Naive B cell (primary cell): Measurements from ENCODE around the gene TRMT10C. TPM values are rescaled to one million over a fixed set of nuclear protein-coding genes. Genes with fewer than 3 reads are reported as not detected.
A peak's percentile ranks its signal among the peaks of the same experiment; 100 is the strongest.
"Not testable (repeated sequence)": the region's sequence is repeated elsewhere in the genome, so short reads cannot be mapped to it uniquely, and the experiment has no call there.

Experiments
- ATAC-seq, 2 donors: fragments of 150-1000 bp; cut with Tn5 transposase; 2 replicates each; pipeline ENCODE4 v1.10.0; 2021; ENCODE audit warnings: low read depth in 2 of 2, mild to moderate bottlenecking in 2 of 2, moderate library complexity in 2 of 2
- DNase-seq: peaks from one replicate; pipeline ENCODE4 v3.0.0; 2022
- H3K27ac Mint-ChIP-seq, 6 donors: one replicate each; pipeline ENCODE4 v1.8.0; 2020 to 2022; ENCODE audit warnings: mild to moderate bottlenecking in 6 of 6, mixed read lengths in 6 of 6, moderate library complexity in 5 of 6, inconsistent platforms in 2 of 6
- H3K27me3 Mint-ChIP-seq, 3 donors: one replicate each; pipeline ENCODE4 v1.8.0; 2021 to 2022; ENCODE audit warnings: mixed read lengths in 3 of 3, mild to moderate bottlenecking in 1 of 3
- H3K36me3 Mint-ChIP-seq, 2 donors: one replicate each; pipeline ENCODE4 v1.8.0; 2020 to 2022; ENCODE audit warnings: mixed read lengths in 2 of 2, inconsistent platforms in 1 of 2, mild to moderate bottlenecking in 1 of 2
- H3K4me1 Mint-ChIP-seq, 3 donors: one replicate each; pipeline ENCODE4 v1.8.0; 2020 to 2022; ENCODE audit warnings: mixed read lengths in 3 of 3, inconsistent platforms in 1 of 3, mild to moderate bottlenecking in 1 of 3, moderate library complexity in 1 of 3
- H3K4me3 Mint-ChIP-seq, 8 donors: one replicate each; pipeline ENCODE4 v1.8.0; 2020 to 2022; ENCODE audit warnings: mild to moderate bottlenecking in 8 of 8, mixed read lengths in 8 of 8, moderate library complexity in 8 of 8, inconsistent platforms in 2 of 8
- H3K9me3 Mint-ChIP-seq, 7 donors: one replicate each; pipeline ENCODE4 v1.8.0; 2020 to 2022; ENCODE audit warnings: mixed read lengths in 7 of 7, mild to moderate bottlenecking in 5 of 7, inconsistent platforms in 2 of 7, moderate library complexity in 1 of 7
- polyA plus RNA-seq, 6 donors: library from polyadenylated mRNA; unstranded; fragments of 300-500 nt; fragmentation: Illumina TruSeq; gene quantifications; one replicate each; pipeline ENCODE4 v1.2.3, GENCODE V29; 2021; ENCODE audit warnings: low read depth in 6 of 6

The TRMT10C gene
- polyA plus RNA-seq, 6 donors from 2014 or later = 41.8 to 61.9 (median 52.6) TPM

DNA sequence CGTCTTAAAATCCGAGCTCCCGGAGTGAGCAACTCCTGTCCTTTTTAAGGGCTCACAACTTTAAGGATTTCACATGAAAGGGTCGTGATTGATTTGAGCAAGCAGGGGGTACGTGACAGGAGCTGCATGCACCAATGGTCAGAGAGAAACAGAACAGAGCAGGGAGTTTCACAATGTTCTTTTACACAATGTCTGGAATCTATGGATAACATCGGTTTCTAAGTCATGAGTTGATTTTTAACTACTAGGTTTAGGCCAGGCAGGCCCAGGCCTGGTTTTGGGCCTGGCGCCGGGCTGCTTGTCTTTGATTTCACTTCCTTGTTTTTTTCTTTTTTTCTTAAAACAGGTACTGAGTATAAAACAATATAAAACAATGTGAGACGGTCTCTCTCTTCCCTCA is 51.3 kb downstream of the TRMT10C start:
- Mint-ChIP-seq H3K4me1 (peaks cover 7 to 12% (median 8%) of the 10 kb centered on the region in 3 donors), H3K4me3 (peak overlapping the region in 1 of 8 donors; percentile 53), H3K27ac (peak overlapping the region; percentile 44 to 96 (median 80))
- not testable (repeated sequence) for H3K27me3 Mint-ChIP-seq, DNase-seq, H3K36me3 Mint-ChIP-seq, H3K9me3 Mint-ChIP-seq, ATAC-seq

DNA sequence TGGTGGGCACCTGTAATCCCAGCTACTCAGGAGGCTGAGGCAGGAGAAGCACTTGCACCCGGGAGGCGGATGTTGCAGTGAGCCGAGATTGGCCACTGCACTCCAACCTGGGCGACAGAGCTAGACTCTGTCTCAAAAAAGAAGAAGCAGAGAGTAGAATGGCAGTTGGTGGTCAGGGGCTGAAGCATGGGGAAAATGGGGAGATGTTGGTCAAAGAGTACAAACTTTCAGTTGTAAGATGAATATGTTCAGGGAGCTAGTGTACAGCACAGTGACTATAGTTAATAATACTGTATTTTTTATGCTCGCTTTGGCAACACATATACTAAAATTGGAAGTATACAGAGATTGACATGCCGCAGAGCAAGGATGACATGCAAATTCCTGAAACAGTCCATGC is 53.9 kb downstream of the TRMT10C start:
- H3K4me1 Mint-ChIP-seq = peaks cover 7 to 12% (median 8%) of the 10 kb centered on the region in 3 donors
- H3K27me3 Mint-ChIP-seq = no peaks in the 10 kb centered on the region
- H3K36me3 Mint-ChIP-seq = no peaks in the 10 kb centered on the region
- ATAC-seq = no peak
- peaks cover 0 to 10% (median 4%) of the 10 kb centered on the region in 7 donors for H3K9me3 Mint-ChIP-seq
- H3K27ac Mint-ChIP-seq = no peak overlapping the region
- H3K4me3 Mint-ChIP-seq = no peak overlapping the region
- DNase-seq = no peak

Other genes with a start within 250 kb of the TRMT10C start
- not detected for gene IMPG2, start 241.3 kb upstream of the TRMT10C start, polyA plus RNA-seq
- 10 to 100 TPM in 3 of 6 donors, 1 to 10 TPM in 3; 7.7 to 13.3 (median 10.9) TPM for gene SENP7, start 48.7 kb upstream of the TRMT10C start, polyA plus RNA-seq
- gene PCNP, start 12.3 kb downstream of the TRMT10C start, polyA plus RNA-seq = 100 to 1,000 TPM; 100 to 187 (median 148) TPM
- 10 to 100 TPM in 3 of 6 donors, 1 to 10 TPM in 3; 6.8 to 14.1 (median 9.7) TPM for gene ZBTB11, start 115.3 kb downstream of the TRMT10C start, polyA plus RNA-seq
- gene RPL24, start 124.8 kb downstream of the TRMT10C start, polyA plus RNA-seq = 1,000 to 10,000 TPM in 3 of 6 donors, 100 to 1,000 TPM in 3; 573 to 1,135 (median 1,007) TPM
- gene CEP97, start 162.7 kb downstream of the TRMT10C start, polyA plus RNA-seq = 1 to 10 TPM; 4.1 to 5.8 (median 4.9) TPM
- gene NXPE3, start 217.3 kb downstream of the TRMT10C start, polyA plus RNA-seq = 10 to 100 TPM; 15.8 to 30.2 (median 21.8) TPM